ENCODE measurements around the gene ZSCAN5A. TPM values are rescaled to one million over a fixed set of nuclear protein-coding genes. Genes with fewer than 3 reads are reported as not detected.

Gene ZSCAN5A
- total and polyA plus RNA-seq, 2 experiments from 2014 or later = 4.2 to 4.4 TPM

GRCh38 chr19:56351208-56351607 lies 36.6 kb upstream of the ZSCAN5A start:
- in situ Hi-C loops (cut with MboI) = no loop called here

GRCh38 chr19:56350416-56351045 lies 35.9 kb upstream of the ZSCAN5A start:
- H3K9me3 ChIP-seq (ENCODE audit: low read depth) = no peaks in the 10 kb centered on the region
- H3K27me3 ChIP-seq (replicated peaks; ENCODE audit: insufficient read depth) = no peaks in the 10 kb centered on the region
- no peaks in the 10 kb centered on the region for H3K4me1 ChIP-seq (ENCODE audit: insufficient read depth)
- H3K27ac ChIP-seq = no peak overlapping the region
- TF ChIP-seq EZH2phosphoT487 (IDR thresholded peaks at IDR 0.05; ENCODE audit: insufficient read depth, low read depth) (no peak), EZH2 (IDR thresholded peaks at IDR 0.05; ENCODE audit: insufficient read depth, poor library complexity, severe bottlenecking) (no peak)
- H2AFZ ChIP-seq = peak overlapping the region; percentile 67
- no peaks in the 10 kb centered on the region for H3K9me2 ChIP-seq (ENCODE audit: insufficient read depth)
- no peaks in the 10 kb centered on the region for H3K36me3 ChIP-seq (ENCODE audit: low read depth)
- DNase-seq = peak; percentile 71
- no peak overlapping the region for H3K4me2 ChIP-seq (ENCODE audit: unreplicated experiment)
- in situ Hi-C loops (cut with MboI) = no loop called here
- 11 to 14% methylated on average over 8 of the region's 8 CpGs for WGBS, 2 experiments (ENCODE audit: low coverage in 1 of 2, low lambda C conversion rate in 2 of 2, missing lambda C conversion rate in 2 of 2)
- no peaks in the 10 kb centered on the region for H3K79me2 ChIP-seq (ENCODE audit: insufficient read depth)
- H3K9ac ChIP-seq = no peak overlapping the region
- no peaks in the 10 kb centered on the region for H3F3A ChIP-seq (ENCODE audit: insufficient read depth)
- H3K4me3 ChIP-seq = no peak overlapping the region
- no peaks in the 10 kb centered on the region for H4K20me1 ChIP-seq (ENCODE audit: insufficient read depth)

More at GRCh38 chr19:56351208-56351607, 36.6 kb upstream of the ZSCAN5A start:
- Histone ChIP-seq H3K27me3 (replicated peaks; ENCODE audit: insufficient read depth) (no peaks in the 10 kb centered on the region), H3K27ac (no peak overlapping the region), H3F3A (ENCODE audit: insufficient read depth) (no peaks in the 10 kb centered on the region), H3K9me3 (ENCODE audit: low read depth) (no peaks in the 10 kb centered on the region), H3K9ac (no peak overlapping the region), H3K9me2 (ENCODE audit: insufficient read depth) (no peaks in the 10 kb centered on the region), H3K4me2 (ENCODE audit: unreplicated experiment) (no peak overlapping the region), H3K36me3 (ENCODE audit: low read depth) (no peaks in the 10 kb centered on the region), H3K79me2 (ENCODE audit: insufficient read depth) (no peaks in the 10 kb centered on the region), H3K4me1 (ENCODE audit: insufficient read depth) (no peaks in the 10 kb centered on the region), H4K20me1 (ENCODE audit: insufficient read depth) (no peaks in the 10 kb centered on the region), H3K4me3 (no peak overlapping the region), H2AFZ (no peak overlapping the region)
- DNase-seq = no peak
- no peak for TF ChIP-seq EZH2 (IDR thresholded peaks at IDR 0.05; ENCODE audit: insufficient read depth, poor library complexity, severe bottlenecking)
- TF ChIP-seq EZH2phosphoT487 (IDR thresholded peaks at IDR 0.05; ENCODE audit: insufficient read depth, low read depth) = no peak
- WGBS, 2 experiments (ENCODE audit: low coverage in 1 of 2, low lambda C conversion rate in 2 of 2, missing lambda C conversion rate in 2 of 2) = 63 to 64% methylated on average over 6 of the region's 6 CpGs

GRCh38 chr19:56348289-56348877 lies 33.7 kb upstream of the ZSCAN5A start:
- Histone ChIP-seq H3K36me3 (ENCODE audit: low read depth) (no peaks in the 10 kb centered on the region), H3K9me2 (ENCODE audit: insufficient read depth) (no peaks in the 10 kb centered on the region), H3K4me2 (ENCODE audit: unreplicated experiment) (no peak overlapping the region), H2AFZ (no peak overlapping the region), H3K9me3 (ENCODE audit: low read depth) (no peaks in the 10 kb centered on the region), H3K4me3 (no peak overlapping the region), H3F3A (ENCODE audit: insufficient read depth) (no peaks in the 10 kb centered on the region), H3K79me2 (ENCODE audit: insufficient read depth) (no peaks in the 10 kb centered on the region), H4K20me1 (ENCODE audit: insufficient read depth) (no peaks in the 10 kb centered on the region), H3K27me3 (replicated peaks; ENCODE audit: insufficient read depth) (no peaks in the 10 kb centered on the region), H3K4me1 (ENCODE audit: insufficient read depth) (no peaks in the 10 kb centered on the region), H3K9ac (no peak overlapping the region), H3K27ac (no peak overlapping the region)
- TF ChIP-seq EZH2phosphoT487 (IDR thresholded peaks at IDR 0.05; ENCODE audit: insufficient read depth, low read depth) (no peak), EZH2 (IDR thresholded peaks at IDR 0.05; ENCODE audit: insufficient read depth, poor library complexity, severe bottlenecking) (no peak)
- peak; percentile 39 for DNase-seq
- in situ Hi-C loops (cut with MboI) = no loop called here
- WGBS, 2 experiments (ENCODE audit: low coverage in 1 of 2, low lambda C conversion rate in 2 of 2, missing lambda C conversion rate in 2 of 2) = 46 to 50% methylated on average over 5 of the region's 5 CpGs

GRCh38 chr19:56347163-56347778 lies 32.6 kb upstream of the ZSCAN5A start:
- in situ Hi-C loops (cut with MboI) = no loop called here

More at GRCh38 chr19:56347163-56347778, 32.6 kb upstream of the ZSCAN5A start:
- WGBS, 2 experiments (ENCODE audit: low coverage in 1 of 2, low lambda C conversion rate in 2 of 2, missing lambda C conversion rate in 2 of 2) = 72 to 80% methylated on average over 7 of the region's 7 CpGs
- Histone ChIP-seq H3K4me3 (no peak overlapping the region), H3K27me3 (replicated peaks; ENCODE audit: insufficient read depth) (no peaks in the 10 kb centered on the region), H3K9me2 (ENCODE audit: insufficient read depth) (no peaks in the 10 kb centered on the region), H3K79me2 (ENCODE audit: insufficient read depth) (no peaks in the 10 kb centered on the region), H2AFZ (no peak overlapping the region), H3K36me3 (ENCODE audit: low read depth) (no peaks in the 10 kb centered on the region), H3F3A (ENCODE audit: insufficient read depth) (no peaks in the 10 kb centered on the region), H3K4me2 (ENCODE audit: unreplicated experiment) (no peak overlapping the region), H3K4me1 (ENCODE audit: insufficient read depth) (no peaks in the 10 kb centered on the region), H3K9me3 (ENCODE audit: low read depth) (no peaks in the 10 kb centered on the region), H3K9ac (no peak overlapping the region), H4K20me1 (ENCODE audit: insufficient read depth) (no peaks in the 10 kb centered on the region), H3K27ac (no peak overlapping the region)
- TF ChIP-seq EZH2 (IDR thresholded peaks at IDR 0.05; ENCODE audit: insufficient read depth, poor library complexity, severe bottlenecking) (no peak), EZH2phosphoT487 (IDR thresholded peaks at IDR 0.05; ENCODE audit: insufficient read depth, low read depth) (no peak)
- DNase-seq = no peak

Data from GM23248 (cell line).